DMS114 treated with DMSO at 0.1 percent for 48 hours (cell line): Measurements from ENCODE around the gene SLC20A1.
"Not testable (repeated sequence)": the region's sequence is repeated elsewhere in the genome, so short reads cannot be mapped to it uniquely, and the experiment has no call there.

Source experiments
- DNase-seq: peaks from one replicate; lab custom pipeline; 2025; ENCODE audit not compliant: unreplicated experiment; lab: John Stamatoyannopoulos, UW

The SLC20A1 gene

GRCh38 chr2:112706947-112707346 lies 61.2 kb downstream of the SLC20A1 start:
- not testable (repeated sequence) for DNase-seq

DNA sequence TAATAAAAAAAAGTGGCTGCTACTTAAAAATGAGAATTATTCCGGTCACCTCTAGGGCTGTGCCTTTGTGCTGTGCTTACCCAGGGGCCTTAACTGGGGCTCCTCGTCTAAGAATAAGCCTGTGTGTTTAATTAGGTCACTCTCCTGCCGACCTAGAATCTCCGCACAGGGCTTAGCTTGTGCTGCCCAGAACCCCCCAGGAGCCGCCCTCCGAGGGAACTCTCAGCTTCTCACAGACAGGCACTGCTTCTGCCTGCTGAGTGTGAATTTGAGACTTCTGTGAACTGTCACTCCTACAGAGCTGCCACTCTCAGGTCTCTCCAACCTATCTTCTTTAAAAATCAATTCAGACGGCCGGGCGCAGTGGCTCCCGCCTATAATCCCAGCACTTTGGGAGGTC lies 63.2 kb downstream of the SLC20A1 start:
- DNase-seq, result no peak

- DNase-seq, result no peak
Measured at GRCh38 chr2:112709703-112710102, 64.0 kb downstream of the SLC20A1 start.

GRCh38 chr2:112710956-112711750 lies 65.4 kb downstream of the SLC20A1 start:
- no peak for DNase-seq

DNA sequence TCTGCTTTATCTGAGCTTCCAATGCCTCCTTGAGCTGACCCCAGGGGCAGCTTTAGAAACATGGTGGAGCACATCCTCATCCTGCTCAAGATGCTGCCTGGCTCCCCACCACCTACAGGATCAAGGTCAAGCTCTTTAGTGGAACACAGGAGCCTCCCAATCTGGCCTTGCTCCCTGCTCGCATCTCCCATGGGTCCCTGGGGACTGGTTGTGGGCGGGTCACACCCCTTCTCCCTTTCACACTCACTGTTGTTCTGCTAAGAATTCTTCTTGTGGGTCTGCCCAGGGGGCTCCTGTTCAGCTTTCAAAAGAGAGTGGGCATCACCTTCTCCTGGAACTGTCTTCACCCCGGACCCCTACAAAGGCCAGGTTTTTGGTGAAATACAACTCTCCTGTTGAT lies 66.7 kb downstream of the SLC20A1 start:
- DNase-seq, result no peak

- DNase-seq, result no peak
Measured at GRCh38 chr2:112712903-112713584, 67.3 kb downstream of the SLC20A1 start.
